ENCODE measurements around the gene ANKS1B. TPM values are rescaled to one million over a fixed set of nuclear protein-coding genes. Genes with fewer than 3 reads are reported as not detected.
"Not testable (repeated sequence)": the region's sequence is repeated elsewhere in the genome, so short reads cannot be mapped to it uniquely, and the experiment has no call there.

Gene ANKS1B
- total and polyA plus RNA-seq, 7 donors = 0.46 to 7.4 (median 3.6) TPM

- H3K9me3 ChIP-seq = no peaks in the 10 kb centered on the region
- no peak for DNase-seq
- H3K27me3 ChIP-seq (ENCODE audit: insufficient read depth in 3 of 3, low read length in 2 of 3) = no peaks in the 10 kb centered on the region
- no peak overlapping the region for H3K27ac ChIP-seq
- intact Hi-C loops (cut with DNase I) = no loop called here
- no peaks in the 10 kb centered on the region for H3K36me3 ChIP-seq (ENCODE audit: insufficient read depth in 1 of 2, low read depth in 1 of 2)
- no peaks in the 10 kb centered on the region for H3K4me1 ChIP-seq
- no peak overlapping the region for H3K4me3 ChIP-seq
- no peak for ATAC-seq
- no peak for TF ChIP-seq CTCF (IDR thresholded peaks at IDR 0.05)
- WGBS, 3 donors = 75 to 79% (median 77%) methylated on average over 9 of the region's 9 CpGs
Measured at GRCh38 chr12:99722690-99723486, 261.8 kb downstream of the ANKS1B start.

- no peak for TF ChIP-seq CTCF (IDR thresholded peaks at IDR 0.05)
- H3K27ac ChIP-seq = no peak overlapping the region
- intact Hi-C loops (cut with DNase I) = no loop called here
- no peaks in the 10 kb centered on the region for H3K36me3 ChIP-seq (ENCODE audit: insufficient read depth in 1 of 2, low read depth in 1 of 2)
- WGBS, 3 donors = 73 to 93% (median 75%) methylated on average over 2 of the region's 2 CpGs
- no peaks in the 10 kb centered on the region for H3K4me1 ChIP-seq
- DNase-seq (no peak), ATAC-seq (no peak)
- H3K27me3 ChIP-seq (ENCODE audit: insufficient read depth in 3 of 3, low read length in 2 of 3) = no peaks in the 10 kb centered on the region
- H3K4me3 ChIP-seq = no peak overlapping the region
- no peaks in the 10 kb centered on the region for H3K9me3 ChIP-seq
Measured at GRCh38 chr12:99721715-99722275, 262.9 kb downstream of the ANKS1B start.

GRCh38 chr12:99720083-99720465 is 264.7 kb downstream of the ANKS1B start:
- H3K4me3 ChIP-seq; H3K36me3 ChIP-seq (ENCODE audit: insufficient read depth in 1 of 2, low read depth in 1 of 2); H3K27me3 ChIP-seq (ENCODE audit: insufficient read depth in 3 of 3, low read length in 2 of 3); DNase-seq; ATAC-seq; H3K27ac ChIP-seq; H3K9me3 ChIP-seq; H3K4me1 ChIP-seq; intact Hi-C loops (cut with DNase I): not testable (repeated sequence)
- 86 to 87% (median 87%) methylated on average over 4 of the region's 4 CpGs for WGBS, 3 donors

GRCh38 chr12:99719411-99720082 is 265.2 kb downstream of the ANKS1B start:
- H3K9me3 ChIP-seq; H3K4me1 ChIP-seq; H3K4me3 ChIP-seq; H3K36me3 ChIP-seq (ENCODE audit: insufficient read depth in 1 of 2, low read depth in 1 of 2); H3K27ac ChIP-seq; DNase-seq; intact Hi-C loops (cut with DNase I); H3K27me3 ChIP-seq (ENCODE audit: insufficient read depth in 3 of 3, low read length in 2 of 3); ATAC-seq: not testable (repeated sequence)
- WGBS, 3 donors = 93 to 94% (median 94%) methylated on average over 8 of the region's 8 CpGs

- WGBS, 3 donors = 87 to 90% (median 90%) methylated on average over 16 of the region's 16 CpGs
- H3K9me3 ChIP-seq; H3K4me1 ChIP-seq; H3K27me3 ChIP-seq (ENCODE audit: insufficient read depth in 3 of 3, low read length in 2 of 3); H3K36me3 ChIP-seq (ENCODE audit: insufficient read depth in 1 of 2, low read depth in 1 of 2); ATAC-seq; intact Hi-C loops (cut with DNase I); H3K4me3 ChIP-seq; H3K27ac ChIP-seq; DNase-seq: not testable (repeated sequence)
Measured at GRCh38 chr12:99715841-99716510, 268.8 kb downstream of the ANKS1B start.

- H3K27ac ChIP-seq; ATAC-seq; H3K27me3 ChIP-seq (ENCODE audit: insufficient read depth in 3 of 3, low read length in 2 of 3); H3K4me1 ChIP-seq; H3K9me3 ChIP-seq; DNase-seq; intact Hi-C loops (cut with DNase I); H3K36me3 ChIP-seq (ENCODE audit: insufficient read depth in 1 of 2, low read depth in 1 of 2); H3K4me3 ChIP-seq: not testable (repeated sequence)
- 85 to 93% (median 87%) methylated on average over 4 of the region's 4 CpGs for WGBS, 3 donors
Measured at GRCh38 chr12:99714921-99715320, 269.8 kb downstream of the ANKS1B start.
